GM12891 (cell line): ENCODE results near the gene LRRC9.
"Not testable (repeated sequence)": the region's sequence is repeated elsewhere in the genome, so short reads cannot be mapped to it uniquely, and the experiment has no call there.

Experiments used
- DNase-seq: peaks from one replicate; pipeline ENCODE4 v3.0.0; 2011; ENCODE audit warnings: low spot score; ENCODE audit not compliant: insufficient read length
- FAIRE-seq: peaks from 2 replicates; lab custom pipeline; 2011; peaks lifted over from hg19 to GRCh38; lab: Jason Lieb, UNC
- PAX5 ChIP-seq: IDR thresholded peaks from 2 replicates; pipeline ENCODE4 v1.6.1; 2011; ENCODE audit warnings: low read length, moderate library complexity, mild to moderate bottlenecking; ENCODE audit not compliant: insufficient read depth, severe bottlenecking
- POLR2A ChIP-seq: IDR thresholded peaks from 2 replicates; pipeline ENCODE4 v1.6.1; 2011; ENCODE audit warnings: low read depth, low read length, control low read depth
- POLR2AphosphoS5 ChIP-seq: IDR thresholded peaks from 2 replicates; pipeline ENCODE4 v1.6.1; 2011; ENCODE audit warnings: low read depth, low read length, control low read depth
- POU2F2 ChIP-seq: IDR thresholded peaks from 2 replicates; pipeline ENCODE4 v1.6.1; 2011; ENCODE audit warnings: low read depth, mild to moderate bottlenecking, control low read depth, low read length, moderate library complexity
- SPI1 ChIP-seq: IDR thresholded peaks from 2 replicates; pipeline ENCODE4 v1.6.1; 2011; ENCODE audit warnings: low read depth, low read length, control low read depth
- TAF1 ChIP-seq: IDR thresholded peaks from 2 replicates; pipeline ENCODE4 v1.6.1; 2011; ENCODE audit warnings: low read depth, low read length, control low read depth

LRRC9 gene

DNA sequence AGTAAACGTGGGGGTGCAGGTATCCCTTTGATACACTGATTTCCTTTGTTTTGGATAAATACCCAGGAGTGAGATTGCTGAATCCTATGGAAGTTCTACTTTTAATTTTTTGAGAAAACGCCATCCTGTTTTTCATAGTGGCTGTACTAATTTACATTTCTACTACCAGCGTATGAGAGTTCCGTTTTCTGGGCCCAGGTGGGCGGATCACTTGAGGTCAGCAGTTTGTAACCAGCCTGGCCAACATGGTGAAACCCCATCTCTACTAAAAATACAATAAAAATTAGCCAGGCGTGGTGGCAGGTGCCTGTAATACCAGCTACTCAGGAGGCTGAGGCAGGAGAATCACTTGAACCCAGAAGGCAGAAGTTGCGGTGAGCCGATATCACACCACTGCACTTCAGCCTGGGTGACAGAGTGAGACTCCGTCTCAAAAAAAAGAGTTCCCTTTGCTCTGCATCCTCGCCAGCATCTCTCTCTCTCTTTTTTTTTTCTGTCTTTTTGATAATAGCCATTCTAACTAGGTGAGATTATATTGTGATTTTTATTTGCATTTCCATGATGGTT, 22.4 kb downstream of the LRRC9 start:
- TF ChIP-seq SPI1, result peak; percentile 49; the same call in 1 of the 2 replicates
- DNase-seq, result not testable (repeated sequence)
- peak; percentile 74 for FAIRE-seq

DNA sequence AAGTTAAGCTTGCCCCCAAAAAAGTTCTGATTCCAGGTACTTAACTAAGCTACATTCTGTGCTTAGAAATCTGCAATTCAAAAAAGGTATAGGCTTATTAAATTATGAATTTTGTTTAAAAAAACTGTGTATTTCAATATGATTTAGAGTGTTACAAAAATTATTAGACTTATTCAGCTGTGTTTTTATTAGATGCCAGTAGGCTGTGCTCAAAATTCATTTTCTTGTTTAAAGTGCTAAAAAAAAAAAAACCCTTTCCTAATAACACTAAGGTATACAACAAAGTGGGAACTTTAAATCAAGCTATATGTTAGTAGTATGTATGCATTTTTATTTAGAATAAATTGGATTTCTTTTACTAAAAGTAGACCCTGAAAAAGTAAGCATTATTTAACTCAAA, 25.0 kb downstream of the LRRC9 start:
- no peak for TF ChIP-seq POLR2A
- TF ChIP-seq PAX5, result no peak
- TF ChIP-seq SPI1, result no peak
- TF ChIP-seq POLR2AphosphoS5, result no peak
- TF ChIP-seq POU2F2, result no peak
- TF ChIP-seq TAF1, result no peak
- FAIRE-seq (no peak), DNase-seq (no peak)

DNA sequence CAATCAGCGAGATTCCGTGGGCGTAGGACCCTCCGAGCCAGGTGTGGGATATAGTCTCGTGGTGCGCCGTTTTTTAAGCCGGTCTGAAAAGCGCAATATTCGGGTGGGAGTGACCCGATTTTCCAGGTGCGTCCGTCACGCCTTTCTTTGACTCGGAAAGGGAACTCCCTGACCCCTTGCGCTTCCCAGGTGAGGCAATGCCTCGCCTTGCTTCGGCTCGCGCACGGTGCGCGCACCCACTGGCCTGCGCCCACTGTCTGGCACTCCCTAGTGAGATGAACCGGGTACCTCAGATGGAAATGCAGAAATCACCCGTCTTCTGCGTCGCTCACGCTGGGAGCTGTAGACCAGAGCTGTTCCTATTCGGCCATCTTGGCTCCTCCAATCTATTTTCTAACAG, 32.2 kb downstream of the LRRC9 start:
- not testable (repeated sequence) for DNase-seq, FAIRE-seq

DNA sequence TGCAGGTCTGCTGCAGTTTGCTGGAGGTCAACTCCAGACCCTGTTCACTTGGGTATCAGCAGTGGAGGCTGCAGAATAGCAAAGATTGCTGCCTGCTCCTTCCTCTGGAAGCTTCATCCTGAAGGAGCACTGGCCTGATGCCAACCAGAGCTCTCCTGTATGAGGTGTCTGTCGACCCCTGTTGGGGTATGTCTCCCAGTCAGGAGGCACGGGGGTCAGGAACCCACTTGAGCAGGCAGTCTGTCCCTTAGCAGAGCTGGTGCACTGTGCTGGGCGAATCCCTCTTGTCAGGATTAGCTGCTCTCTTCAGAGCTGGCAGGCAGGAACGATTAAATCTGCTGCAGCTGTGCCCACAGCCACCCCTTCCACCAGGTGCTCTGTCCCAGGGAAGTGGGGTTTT, 37.9 kb downstream of the LRRC9 start:
- not testable (repeated sequence) for FAIRE-seq, DNase-seq

DNA sequence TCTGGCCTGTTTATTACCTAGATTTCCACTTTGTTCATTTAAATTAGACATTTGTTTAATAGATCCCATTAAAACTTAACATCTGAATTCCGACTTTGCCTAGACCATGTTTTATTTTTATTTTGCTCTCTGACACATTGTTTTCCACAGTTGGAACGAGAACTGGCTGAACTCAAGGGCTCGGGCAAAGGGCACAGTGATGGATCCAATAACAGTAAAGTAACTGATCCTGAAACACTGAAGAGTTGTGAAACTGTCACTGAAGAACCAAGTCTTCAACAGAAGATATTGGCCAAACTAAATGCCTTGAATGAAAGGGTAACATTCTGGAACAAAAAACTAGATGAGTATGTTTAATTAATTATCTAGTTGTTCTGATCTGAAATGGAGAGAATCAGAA, 39.7 kb downstream of the LRRC9 start:
- DNase-seq (no peak), FAIRE-seq (no peak)
- TF ChIP-seq POLR2A, result no peak
- no peak for TF ChIP-seq POU2F2
- TF ChIP-seq TAF1, result no peak
- no peak for TF ChIP-seq POLR2AphosphoS5
- TF ChIP-seq SPI1, result no peak

DNA sequence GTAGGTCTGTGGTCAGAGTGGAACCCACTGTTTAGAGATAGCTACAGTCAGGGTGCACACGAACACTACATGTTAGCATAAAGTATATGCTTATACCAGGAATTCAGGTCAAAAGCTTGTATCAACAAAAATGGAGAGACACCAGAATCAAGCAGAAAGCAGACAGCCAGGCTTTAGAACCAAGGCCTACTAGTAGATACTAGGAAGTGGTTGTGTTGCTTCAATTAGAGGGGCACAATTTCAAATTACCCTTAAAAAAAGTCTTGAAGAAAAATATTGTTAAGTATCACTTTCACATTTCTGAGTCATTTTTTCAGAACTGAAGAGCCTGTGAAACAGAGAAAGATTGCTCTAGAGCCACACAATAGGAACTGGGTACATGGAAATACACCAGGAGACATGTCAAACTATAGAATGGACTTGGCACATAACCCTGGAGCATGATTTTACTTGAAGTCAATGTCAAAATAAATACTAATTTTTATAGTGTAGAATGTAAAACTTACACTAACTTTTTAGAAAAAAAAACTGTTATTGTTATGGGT, 41.6 kb downstream of the LRRC9 start:
- TF ChIP-seq POLR2A, result no peak
- TF ChIP-seq TAF1, result no peak
- TF ChIP-seq POU2F2, result no peak
- peak; percentile 62 for TF ChIP-seq SPI1
- FAIRE-seq (peak; percentile 52), DNase-seq (no peak)

DNA sequence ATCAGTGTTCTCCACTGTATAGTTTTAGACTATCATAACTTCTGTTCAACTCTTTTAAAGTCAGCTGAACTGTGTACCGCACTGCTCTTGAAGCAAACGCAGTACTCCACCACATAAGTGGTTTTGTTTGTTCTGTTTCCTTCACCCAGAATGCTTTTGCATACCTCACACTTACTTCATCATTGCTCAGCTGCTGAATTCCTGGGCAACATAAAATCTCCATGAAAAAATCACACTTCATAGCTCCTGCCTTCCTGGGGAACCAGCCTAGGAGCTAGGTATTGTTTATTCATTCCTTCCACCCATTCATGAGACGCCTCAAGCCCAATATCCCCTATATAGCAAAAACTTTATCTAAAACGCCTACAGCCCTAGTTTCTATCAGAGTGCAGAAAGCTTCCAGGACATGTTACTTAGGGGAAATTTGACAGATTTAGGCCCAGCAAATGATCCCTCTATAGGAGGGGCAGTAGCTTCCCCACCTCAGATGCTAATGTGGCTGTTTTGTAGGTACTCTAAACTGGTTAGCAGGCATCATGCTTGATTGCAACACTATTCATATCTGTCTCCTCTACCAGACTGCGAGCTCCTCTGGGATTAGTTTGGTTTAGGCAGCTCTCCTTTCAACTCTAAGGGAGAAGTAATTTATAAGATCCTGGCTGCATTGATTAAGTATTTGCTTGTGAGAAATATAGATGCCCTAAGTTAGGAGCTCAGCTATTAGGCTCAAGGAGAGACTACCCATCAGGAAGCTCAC, 44.5 kb downstream of the LRRC9 start:
- DNase-seq (no peak), FAIRE-seq (peak; percentile 78)
- TF ChIP-seq TAF1, result no peak
- no peak for TF ChIP-seq POLR2A
- no peak for TF ChIP-seq SPI1
- TF ChIP-seq PAX5, result no peak
- no peak for TF ChIP-seq POLR2AphosphoS5
- TF ChIP-seq POU2F2, result no peak

DNA sequence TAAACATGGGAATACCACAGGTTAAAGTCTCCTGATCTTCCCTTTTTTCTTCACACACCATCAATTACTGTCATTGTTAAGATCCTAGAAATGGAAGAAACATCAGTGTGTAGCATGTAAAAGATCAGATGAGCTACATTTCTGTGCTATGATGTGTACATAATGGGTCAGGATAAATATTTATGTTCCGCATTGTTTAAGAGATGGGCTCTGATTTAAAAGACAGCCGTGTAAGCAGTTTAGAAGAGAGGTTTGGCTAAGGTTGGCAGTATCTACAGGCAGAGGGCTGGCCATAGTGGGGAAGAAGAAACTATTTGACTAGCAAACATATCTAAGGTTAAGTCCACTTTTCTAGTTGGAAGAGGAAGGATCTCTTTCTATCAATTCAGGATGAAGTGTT, 49.4 kb downstream of the LRRC9 start:
- TF ChIP-seq TAF1, result no peak
- TF ChIP-seq POU2F2, result no peak
- TF ChIP-seq POLR2AphosphoS5, result no peak
- no peak for TF ChIP-seq PAX5
- TF ChIP-seq POLR2A, result no peak
- no peak for TF ChIP-seq SPI1
- DNase-seq (no peak), FAIRE-seq (no peak)

DNA sequence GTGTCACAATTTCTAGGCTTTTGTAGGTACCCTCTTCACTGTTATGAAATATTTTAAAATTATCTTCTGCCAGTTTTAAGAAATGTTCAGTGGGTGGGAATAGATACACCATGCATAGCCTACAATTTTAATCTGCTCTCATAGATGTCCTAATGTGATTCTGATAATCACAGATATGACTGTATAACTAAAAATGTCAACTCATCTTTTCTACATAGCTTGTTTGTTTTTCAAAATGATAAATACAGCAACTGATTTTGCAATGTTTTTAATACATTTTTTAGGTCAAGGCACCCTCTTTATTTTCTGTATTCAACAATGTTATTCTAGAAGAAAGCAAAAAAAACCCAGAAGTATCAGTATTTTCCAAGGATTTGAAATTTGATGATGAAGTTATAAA, 61.6 kb downstream of the LRRC9 start:
- FAIRE-seq (no peak), DNase-seq (no peak)
- no peak for TF ChIP-seq TAF1
- TF ChIP-seq POLR2AphosphoS5, result no peak
- no peak for TF ChIP-seq POU2F2
- TF ChIP-seq SPI1, result no peak

DNA sequence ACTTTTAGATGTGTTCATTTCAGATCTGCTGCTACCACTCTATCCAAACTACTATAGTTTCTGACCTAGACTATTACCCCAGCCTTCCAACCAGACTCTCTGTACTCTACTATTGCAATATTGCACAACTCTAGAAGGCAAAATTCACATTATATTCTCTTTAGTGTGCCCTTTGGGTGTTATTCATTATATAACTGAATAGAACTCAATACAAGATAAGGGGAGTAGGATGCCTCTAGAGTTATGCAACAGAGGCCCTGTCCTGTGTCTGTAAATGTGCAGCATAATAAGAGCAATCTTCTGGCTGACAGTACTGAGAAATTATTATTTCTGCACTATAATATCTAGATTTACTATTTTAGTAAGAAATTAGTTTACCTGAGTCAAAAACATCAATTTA, 63.1 kb downstream of the LRRC9 start:
- TF ChIP-seq TAF1 (no peak), PAX5 (no peak), POU2F2 (no peak)
- FAIRE-seq, result no peak
- no peak for DNase-seq

DNA sequence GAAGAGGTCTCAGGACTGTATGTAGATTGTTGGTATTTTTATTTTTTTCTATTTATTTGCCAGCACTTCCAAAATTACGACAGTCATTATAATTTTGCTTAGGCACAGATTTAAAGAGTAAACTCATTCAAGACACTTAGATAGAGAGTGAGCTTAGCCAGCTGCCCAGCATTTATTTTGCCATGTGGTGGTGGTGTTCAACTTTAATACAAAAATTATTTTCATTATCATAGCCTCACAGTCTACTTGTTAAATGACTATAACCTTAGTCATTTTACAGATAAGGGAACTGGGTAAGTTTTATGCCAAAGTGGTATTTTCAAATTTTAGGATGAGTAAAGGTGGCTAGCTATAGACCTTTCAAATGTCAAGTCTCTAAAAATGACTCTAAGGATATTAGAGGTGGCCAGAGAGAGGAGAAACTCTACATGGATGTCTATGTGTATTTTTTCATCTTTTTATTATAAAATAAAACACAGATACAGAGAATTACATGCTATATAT, 66.7 kb downstream of the LRRC9 start:
- DNase-seq (no peak), FAIRE-seq (no peak)
- TF ChIP-seq POU2F2, result no peak
